IPS DF 6.9 (cell line): Measurements from ENCODE around the gene KMO.

Source experiments
- DNase-seq: peaks from one replicate; pipeline ENCODE4 v3.0.0-alpha.2; 2013; ENCODE audit warnings: low read depth, low spot score
- H3K27ac ChIP-seq: one replicate; pipeline ENCODE4 v1.5.1; 2013; ENCODE audit warnings: low read length, control low read depth
- H3K27me3 ChIP-seq: 2 replicates; pipeline ENCODE4 v1.6.1; 2013; ENCODE audit warnings: mild to moderate bottlenecking, low read length; ENCODE audit not compliant: control insufficient read depth, insufficient read depth
- H3K36me3 ChIP-seq: 2 replicates; pipeline ENCODE4 v1.6.1; 2013; ENCODE audit warnings: low read length; ENCODE audit not compliant: control insufficient read depth, insufficient read depth
- H3K4me1 ChIP-seq: 2 replicates; pipeline ENCODE4 v1.6.1; 2013; ENCODE audit warnings: low read length; ENCODE audit not compliant: control insufficient read depth, insufficient read depth
- H3K4me3 ChIP-seq: 2 replicates; pipeline ENCODE4 v1.5.1; 2013; ENCODE audit warnings: mild to moderate bottlenecking, low read length
- H3K9me3 ChIP-seq: 2 replicates; pipeline ENCODE4 v1.6.1; 2013; ENCODE audit warnings: low read length, inconsistent platforms; ENCODE audit not compliant: control insufficient read depth, insufficient read depth
- WGBS: extraction: QIAGEN DNeasy Blood & Tissue Kit; methylation state at CpG from one replicate; pipeline ENCODE4 v1.1.7; 2013; ENCODE audit warnings: mixed read lengths, missing lambda C conversion rate; ENCODE audit not compliant: insufficient read length, insufficient coverage; 5-methylcytosine and 5-hydroxymethylcytosine counted together

The KMO gene

DNA sequence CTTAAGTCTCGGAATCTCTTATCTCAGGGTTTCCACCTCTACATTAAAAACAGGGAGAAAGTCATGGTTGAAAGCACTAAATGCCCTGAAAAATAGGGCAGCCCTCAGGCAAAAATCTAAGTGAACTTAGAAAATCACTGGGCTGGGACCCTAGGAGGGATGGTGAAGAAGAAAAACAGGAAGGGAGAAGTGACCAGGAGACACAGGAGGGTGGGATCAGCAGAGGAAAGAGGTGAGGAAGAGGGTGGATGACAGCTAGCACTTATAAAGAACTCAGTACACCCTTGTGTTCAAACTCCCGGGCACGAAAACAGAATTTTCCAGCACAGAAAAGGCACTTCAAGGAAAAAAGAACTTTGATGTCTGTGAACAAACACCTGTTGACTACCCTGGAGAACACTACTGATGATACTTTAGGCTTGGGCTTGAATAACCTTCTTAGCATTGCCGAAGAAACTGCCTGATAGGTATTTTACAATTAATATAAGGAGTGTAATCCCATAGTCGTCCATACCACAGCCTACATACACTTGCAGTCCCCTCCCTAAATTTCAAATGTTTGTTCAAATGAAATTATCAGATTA lies 106.0 kb downstream of the KMO start:
- Histone ChIP-seq H3K27ac (no peak overlapping the region), H3K36me3 (peaks cover 4% of the 10 kb centered on the region; the same call in 1 of the 2 replicates), H3K27me3 (no peaks in the 10 kb centered on the region), H3K4me3 (no peak overlapping the region), H3K4me1 (peaks cover 2% of the 10 kb centered on the region; the same call in 1 of the 2 replicates), H3K9me3 (no peaks in the 10 kb centered on the region; the same call in 1 of the 2 replicates)
- WGBS = no CpG with 5 or more reads among the region's 5 CpGs
- DNase-seq = no peak

DNA sequence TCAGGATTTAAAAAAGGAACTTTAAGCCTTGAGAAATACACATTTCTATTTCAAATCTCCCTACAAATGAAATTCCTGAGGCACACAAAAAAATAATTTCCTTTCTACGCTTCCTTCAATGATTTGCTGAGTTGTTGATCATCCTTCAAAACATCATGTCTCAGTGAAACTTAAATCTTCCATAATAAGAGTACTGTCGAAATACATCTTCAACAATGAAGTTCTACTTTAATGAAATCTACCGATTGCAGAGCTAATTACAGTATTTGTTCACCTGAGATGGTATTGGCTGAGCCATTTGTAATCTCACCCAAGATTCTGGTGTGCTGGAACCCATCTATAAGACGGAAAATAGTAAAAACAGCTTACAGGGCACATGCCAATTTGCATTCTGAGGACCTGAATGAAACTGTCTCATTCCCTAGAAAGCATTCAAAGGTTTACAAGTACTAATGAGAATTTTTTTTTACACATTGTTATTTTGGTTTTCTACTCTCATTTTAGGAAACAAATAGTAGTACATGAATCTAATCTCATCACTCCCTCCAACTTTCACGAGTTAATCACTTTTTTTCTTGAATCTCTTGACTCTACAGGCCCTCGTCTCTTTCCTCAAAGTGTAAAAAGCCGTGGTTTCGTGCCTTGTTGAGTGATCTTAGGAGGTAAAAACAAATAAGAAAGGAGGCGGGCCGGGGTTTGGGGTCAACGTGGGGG lies 106.9 kb downstream of the KMO start:
- no CpG with 5 or more reads among the region's 11 CpGs for WGBS
- H3K36me3 ChIP-seq = peaks cover 4% of the 10 kb centered on the region; the same call in 1 of the 2 replicates
- H3K27ac ChIP-seq = no peak overlapping the region
- no peak for DNase-seq
- no peaks in the 10 kb centered on the region; the same call in 1 of the 2 replicates for H3K9me3 ChIP-seq
- peak overlapping the region; percentile 83 for H3K4me3 ChIP-seq
- H3K27me3 ChIP-seq = no peaks in the 10 kb centered on the region
- peaks cover 2% of the 10 kb centered on the region; the same call in 1 of the 2 replicates for H3K4me1 ChIP-seq

DNA sequence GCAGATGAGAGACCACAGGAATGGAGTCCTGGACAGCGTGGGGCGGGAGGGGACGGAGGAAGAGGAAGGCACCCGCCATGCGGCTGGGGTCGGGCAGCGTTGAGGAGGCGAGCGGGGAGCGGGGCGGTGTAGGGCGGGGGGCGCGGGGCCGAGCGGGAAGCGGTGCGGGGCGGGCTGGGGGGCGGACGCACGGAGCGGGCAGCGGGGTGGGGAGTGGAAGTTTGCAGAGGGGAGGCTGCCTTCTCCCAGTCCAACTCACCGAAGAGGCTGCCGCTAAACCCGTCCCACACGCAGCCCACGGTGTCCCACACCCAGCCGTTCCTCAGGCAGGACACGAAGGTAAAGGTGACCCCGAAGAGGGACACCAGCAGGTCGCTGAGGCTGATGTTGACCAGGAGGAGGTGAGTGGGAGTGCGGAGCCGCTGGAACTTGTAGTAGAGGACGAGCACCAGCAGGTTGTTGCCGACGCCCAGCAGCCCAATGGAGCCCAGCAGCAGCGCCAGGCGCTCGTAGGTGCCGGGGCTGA lies 107.5 kb downstream of the KMO start:
- Histone ChIP-seq H3K4me3 (peak overlapping the region; percentile 83), H3K9me3 (no peaks in the 10 kb centered on the region; the same call in 1 of the 2 replicates), H3K36me3 (peaks cover 4% of the 10 kb centered on the region; the same call in 1 of the 2 replicates), H3K4me1 (peaks cover 2% of the 10 kb centered on the region; the same call in 1 of the 2 replicates), H3K27ac (no peak overlapping the region), H3K27me3 (no peaks in the 10 kb centered on the region)
- DNase-seq = no peak
- WGBS = no CpG with 5 or more reads among the region's 42 CpGs

DNA sequence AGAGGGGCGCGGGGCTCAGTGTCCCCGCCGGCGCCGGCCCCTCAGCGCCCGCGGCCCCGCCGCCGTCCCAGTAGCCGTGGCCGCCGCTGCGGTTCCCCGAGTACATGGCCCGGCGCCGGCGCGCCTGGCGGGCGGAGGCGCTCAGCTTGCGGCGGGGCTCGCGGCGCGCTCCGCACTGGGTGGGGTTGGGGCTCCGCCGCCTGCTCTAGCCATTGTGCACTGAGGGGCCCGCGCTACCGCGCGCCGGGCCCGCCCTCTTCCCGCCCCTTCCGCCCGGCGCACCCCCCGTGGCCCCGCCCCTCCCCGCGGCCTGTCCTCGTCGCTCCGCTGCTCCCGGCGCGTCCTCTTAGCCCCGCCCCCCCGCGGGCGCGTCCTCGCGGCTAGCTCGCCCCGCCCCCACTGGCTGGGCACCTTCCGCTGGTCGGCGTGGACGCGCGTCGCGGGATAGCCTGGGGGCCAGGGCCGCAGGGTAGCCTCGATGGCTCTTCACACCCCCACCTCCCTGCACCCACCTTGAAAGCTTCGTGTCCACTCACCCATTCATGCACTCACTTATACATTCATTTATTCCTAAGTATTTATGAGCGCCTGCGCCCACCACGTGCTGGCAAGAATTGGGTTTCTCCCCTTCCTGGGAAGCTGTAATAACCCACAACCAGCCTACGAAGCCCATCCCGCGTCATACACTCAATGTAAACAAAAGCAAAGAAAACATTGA lies 108.1 kb downstream of the KMO start, which contains the start of the genes CHML and OPN3:
Gene CHML (minus strand): TSS at position 221 of the 718 bp plus-strand sequence. CDS start 4,603 bp downstream, outside the sequence.
Gene OPN3 (minus strand): TSS at position 221 of the 718 bp plus-strand sequence. CDS start 115 bp downstream, at position 106.
- no peaks in the 10 kb centered on the region; the same call in 1 of the 2 replicates for H3K9me3 ChIP-seq
- H3K27ac ChIP-seq = no peak within 1 kb of the TSS
- H3K36me3 ChIP-seq = peaks cover 2% of the 10 kb centered on the region; the same call in 1 of the 2 replicates
- DNase-seq = peak; percentile 41
- H3K4me3 ChIP-seq = peak within 1 kb of the TSS; percentile 83
- peaks cover 2% of the 10 kb centered on the region; the same call in 1 of the 2 replicates for H3K4me1 ChIP-seq
- no peaks in the 10 kb centered on the region for H3K27me3 ChIP-seq
- no CpG with 5 or more reads among the region's 81 CpGs for WGBS

DNA sequence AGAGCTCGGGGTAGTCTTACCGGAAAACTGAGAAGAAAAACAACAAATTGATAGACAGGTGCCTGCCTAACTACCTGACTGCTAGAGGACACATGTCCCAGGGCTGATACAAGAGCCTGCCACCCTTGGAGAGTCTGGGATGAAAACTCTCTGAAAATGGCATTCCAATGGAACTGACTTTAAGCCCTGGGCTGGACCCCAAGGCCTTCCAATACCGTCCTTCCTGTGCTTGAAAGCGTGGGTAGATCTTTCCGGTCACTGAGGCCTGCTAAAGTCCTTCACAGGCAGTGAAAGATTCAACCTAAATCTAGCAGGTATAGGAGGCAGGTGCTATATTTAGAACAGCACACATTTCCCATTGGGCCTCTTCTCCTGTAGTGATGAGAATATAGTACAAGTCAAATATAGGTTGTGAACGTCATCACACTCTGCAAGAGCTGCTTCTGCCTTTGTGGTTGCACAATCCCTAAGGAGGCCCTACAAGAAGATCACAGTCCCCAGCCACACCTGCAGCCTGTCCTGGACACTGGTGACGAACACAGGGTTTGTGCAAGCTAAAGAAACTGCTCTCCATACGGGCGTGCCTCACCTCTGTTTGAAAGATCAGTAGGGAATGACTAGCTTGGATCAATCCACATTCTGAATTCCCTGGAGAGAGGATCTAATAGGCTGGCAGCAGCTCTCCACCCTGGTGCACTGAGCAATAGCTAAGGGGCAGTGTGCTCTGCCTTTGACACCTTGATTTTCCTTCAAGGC lies 108.9 kb downstream of the KMO start:
- Histone ChIP-seq H3K27me3 (no peaks in the 10 kb centered on the region), H3K9me3 (no peaks in the 10 kb centered on the region; the same call in 1 of the 2 replicates), H3K36me3 (no peaks in the 10 kb centered on the region), H3K27ac (no peak overlapping the region), H3K4me3 (no peak overlapping the region), H3K4me1 (peaks cover 2% of the 10 kb centered on the region; the same call in 1 of the 2 replicates)
- DNase-seq = no peak
- no CpG with 5 or more reads among the region's 9 CpGs for WGBS

DNA sequence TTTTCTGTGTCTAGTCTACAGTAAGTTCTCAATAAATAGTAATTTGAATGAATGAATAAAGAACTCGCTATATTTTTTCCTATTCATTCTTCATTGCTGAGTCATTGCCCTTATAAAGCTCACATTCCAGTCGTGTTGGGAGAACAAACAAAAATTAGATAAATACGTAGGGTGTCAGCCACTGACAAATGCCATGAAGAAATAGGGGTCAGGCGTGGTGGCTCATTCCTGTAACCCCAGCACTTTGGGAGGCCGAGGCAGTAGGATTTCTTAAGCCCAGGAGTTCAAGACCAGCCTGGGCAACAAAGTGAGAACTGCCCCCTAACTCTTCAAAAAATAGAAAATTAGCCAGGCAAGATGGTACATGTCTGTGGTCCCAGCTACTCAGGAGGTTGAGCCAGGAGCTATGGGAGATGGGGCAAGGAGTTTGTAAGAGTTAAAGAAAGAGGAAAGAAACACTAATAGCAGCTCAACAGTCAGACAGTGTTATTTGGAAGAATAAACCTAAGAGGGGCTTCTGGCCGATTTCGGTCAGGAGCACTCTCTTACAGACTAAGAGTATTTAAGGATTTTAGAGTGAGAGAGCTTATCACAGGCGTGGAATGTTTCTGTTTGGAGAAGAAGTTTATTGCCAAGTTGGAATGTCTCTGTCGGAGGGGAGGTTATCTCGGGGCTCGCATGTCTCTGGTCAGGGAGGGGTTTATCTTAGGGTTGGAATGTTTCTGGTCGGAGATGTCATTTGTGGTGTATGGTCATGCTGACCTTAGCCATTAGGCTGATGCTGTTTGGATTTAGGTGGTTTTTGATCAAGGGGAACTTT lies 109.8 kb downstream of the KMO start:
- Histone ChIP-seq H3K4me1 (peaks cover 2% of the 10 kb centered on the region; the same call in 1 of the 2 replicates), H3K4me3 (no peak overlapping the region), H3K27ac (no peak overlapping the region), H3K27me3 (no peaks in the 10 kb centered on the region), H3K36me3 (no peaks in the 10 kb centered on the region), H3K9me3 (no peaks in the 10 kb centered on the region; the same call in 1 of the 2 replicates)
- no CpG with 5 or more reads among the region's 12 CpGs for WGBS
- DNase-seq = no peak

DNA sequence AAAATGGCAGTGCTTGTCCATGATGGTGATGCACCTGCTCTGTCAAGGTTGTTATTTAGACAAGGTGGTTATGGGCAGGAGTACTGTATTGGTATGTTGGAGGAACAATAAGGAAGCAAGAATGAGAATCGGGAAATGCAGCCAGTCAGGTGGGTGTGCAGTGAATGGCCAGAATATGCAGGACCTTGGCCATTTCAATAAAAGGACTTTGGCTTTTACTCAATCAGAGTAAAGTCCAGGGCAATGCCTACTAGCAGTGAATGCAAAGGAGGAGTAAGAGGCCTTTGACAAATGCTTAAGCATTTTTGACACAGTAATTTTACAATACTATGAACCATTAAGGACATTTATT lies 110.4 kb downstream of the KMO start:
- no peak overlapping the region for H3K4me3 ChIP-seq
- H3K9me3 ChIP-seq = no peaks in the 10 kb centered on the region; the same call in 1 of the 2 replicates
- DNase-seq = no peak
- H3K4me1 ChIP-seq = peaks cover 2% of the 10 kb centered on the region; the same call in 1 of the 2 replicates
- no peak overlapping the region for H3K27ac ChIP-seq
- H3K36me3 ChIP-seq = no peaks in the 10 kb centered on the region
- WGBS = no CpG with 5 or more reads among the region's 1 CpG
- H3K27me3 ChIP-seq = no peaks in the 10 kb centered on the region

DNA sequence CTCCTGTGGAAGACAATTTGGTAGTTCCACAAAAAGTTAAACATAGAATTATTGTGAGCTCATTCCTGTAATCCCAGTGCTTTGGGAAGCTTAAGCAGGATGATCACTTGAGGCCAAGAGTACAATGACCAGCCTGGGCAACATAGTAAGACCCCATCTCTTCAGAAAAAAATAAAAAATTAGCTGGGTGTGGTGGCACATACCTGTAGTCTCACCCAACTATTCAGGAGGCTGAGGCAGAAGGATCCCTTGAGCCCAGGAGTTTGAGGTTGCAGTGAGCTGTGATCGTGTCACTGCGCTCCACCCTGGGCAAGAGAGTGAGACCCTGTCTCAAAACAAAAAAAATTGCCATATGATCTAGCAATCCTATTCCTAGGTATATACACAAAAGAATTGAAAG lies 112.1 kb downstream of the KMO start:
- Histone ChIP-seq H3K4me3 (no peak overlapping the region), H3K9me3 (no peaks in the 10 kb centered on the region; the same call in 1 of the 2 replicates), H3K27ac (no peak overlapping the region), H3K36me3 (no peaks in the 10 kb centered on the region), H3K4me1 (no peaks in the 10 kb centered on the region; the same call in 1 of the 2 replicates), H3K27me3 (no peaks in the 10 kb centered on the region)
- no peak for DNase-seq
- WGBS = no CpG with 5 or more reads among the region's 2 CpGs

DNA sequence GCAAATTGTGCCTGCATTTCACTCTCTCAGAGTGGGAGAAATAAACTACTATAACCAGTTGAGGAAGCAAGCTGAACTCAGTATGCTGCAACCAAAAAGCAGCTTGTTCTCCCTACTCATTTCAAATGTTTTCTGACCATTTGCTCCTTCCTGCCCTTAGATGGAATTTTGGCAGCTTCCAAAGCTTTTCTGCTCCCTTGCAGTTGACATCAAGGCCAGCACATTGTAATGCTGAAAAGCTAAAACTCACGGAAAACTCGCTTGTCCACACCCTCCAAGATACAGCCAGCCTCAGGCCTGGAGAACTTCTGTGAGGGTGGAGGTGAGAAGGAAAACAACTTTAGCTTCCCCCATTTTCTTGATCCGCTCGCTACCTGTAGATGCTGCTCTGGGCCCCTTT lies 113.0 kb downstream of the KMO start:
- DNase-seq = no peak
- no CpG with 5 or more reads among the region's 4 CpGs for WGBS
- Histone ChIP-seq H3K4me3 (no peak overlapping the region), H3K9me3 (no peaks in the 10 kb centered on the region; the same call in 1 of the 2 replicates), H3K27ac (no peak overlapping the region), H3K4me1 (no peaks in the 10 kb centered on the region; the same call in 1 of the 2 replicates), H3K27me3 (no peaks in the 10 kb centered on the region), H3K36me3 (no peaks in the 10 kb centered on the region)
